ENCODE measurements around the gene PKN2.
"Not testable (repeated sequence)": the region's sequence is repeated elsewhere in the genome, so short reads cannot be mapped to it uniquely, and the experiment has no call there.

Gene PKN2

DNA sequence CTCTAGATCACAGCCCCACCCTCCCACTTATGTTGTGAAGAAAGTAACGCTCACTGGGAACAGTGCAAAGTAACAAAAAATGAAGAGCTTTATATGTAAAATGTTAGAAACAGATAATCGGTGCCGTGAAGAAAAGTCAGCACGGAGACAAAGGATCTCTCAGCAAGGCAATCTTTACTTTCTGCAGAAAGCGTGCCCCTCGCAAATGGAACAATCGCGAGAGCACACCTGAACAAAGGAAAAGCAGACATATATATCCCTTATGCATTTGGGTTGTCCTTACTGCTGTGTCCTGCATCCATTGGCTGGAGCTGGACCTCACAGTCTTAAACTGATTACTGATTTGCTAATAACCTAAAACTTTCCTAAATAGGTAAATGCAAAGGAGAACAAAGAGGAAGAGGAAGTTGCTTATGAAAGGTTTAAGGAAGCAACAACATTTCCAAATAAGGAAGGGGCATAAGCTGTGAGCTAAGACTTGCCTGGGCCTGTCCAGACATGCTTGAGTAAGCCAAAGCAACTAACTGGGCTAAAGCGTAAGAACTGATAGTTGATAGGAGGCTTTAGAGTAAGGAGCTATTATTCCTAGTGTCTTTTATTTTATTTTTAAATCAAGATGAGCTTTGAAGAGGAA is 117.6 kb downstream of the PKN2 start:
- CTCF ChIA-PET, result interaction anchor here (0.6 kb wide), 2 partner anchors 53 to 1476 kb away, joined by 3 read pairs; no protein-coding TSS in a partner anchor

DNA sequence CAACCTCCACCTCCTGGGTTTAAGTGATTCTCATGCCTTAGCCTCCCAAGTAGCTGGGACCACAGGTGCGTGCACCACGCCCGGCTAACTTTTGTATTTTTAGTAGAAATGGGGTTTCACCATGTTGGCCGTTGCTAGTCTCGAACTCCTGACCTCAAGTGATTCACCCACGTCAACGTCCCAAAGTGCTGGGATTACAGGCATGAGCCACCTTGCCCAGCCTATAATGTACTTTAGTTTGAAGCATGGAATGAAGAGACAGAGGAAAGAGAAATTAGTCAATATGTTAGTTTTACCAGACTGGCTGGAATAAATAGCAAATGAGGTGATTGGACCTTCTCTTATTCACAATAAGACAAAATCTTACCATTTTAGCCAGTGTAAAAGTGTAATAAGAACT is 118.3 kb downstream of the PKN2 start:
- no peak for DNase-seq (ENCODE audit: extremely low spot score)
- TF ChIP-seq FOXK2 (IDR thresholded peaks at IDR 0.05) (no peak), SP1 (IDR thresholded peaks at IDR 0.05) (no peak), CTBP1 (IDR thresholded peaks at IDR 0.05; ENCODE audit: borderline replicate concordance) (no peak)

More for the DNA sequence above, 117.6 kb downstream of the PKN2 start:
- TF ChIP-seq FOXK2 (IDR thresholded peaks at IDR 0.05), result no peak
- TF ChIP-seq NFRKB (IDR thresholded peaks at IDR 0.05), result no peak
- TF ChIP-seq SUZ12 (IDR thresholded peaks at IDR 0.05), result no peak
- no peak for TF ChIP-seq ARNT (IDR thresholded peaks at IDR 0.05)
- TF ChIP-seq, protein P1, sequence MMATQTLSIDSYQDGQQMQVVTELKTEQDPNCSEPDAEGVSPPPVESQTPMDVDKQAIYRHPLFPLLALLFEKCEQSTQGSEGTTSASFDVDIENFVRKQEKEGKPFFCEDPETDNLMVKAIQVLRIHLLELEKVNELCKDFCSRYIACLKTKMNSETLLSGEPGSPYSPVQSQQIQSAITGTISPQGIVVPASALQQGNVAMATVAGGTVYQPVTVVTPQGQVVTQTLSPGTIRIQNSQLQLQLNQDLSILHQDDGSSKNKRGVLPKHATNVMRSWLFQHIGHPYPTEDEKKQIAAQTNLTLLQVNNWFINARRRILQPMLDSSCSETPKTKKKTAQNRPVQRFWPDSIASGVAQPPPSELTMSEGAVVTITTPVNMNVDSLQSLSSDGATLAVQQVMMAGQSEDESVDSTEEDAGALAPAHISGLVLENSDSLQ (IDR thresholded peaks at IDR 0.05), result no peak
- TF ChIP-seq ZNF384 (IDR thresholded peaks at IDR 0.05), result no peak
- no peak for TF ChIP-seq SP1 (IDR thresholded peaks at IDR 0.05)
- TF ChIP-seq BHLHE40 (IDR thresholded peaks at IDR 0.05; ENCODE audit: borderline replicate concordance), result no peak
- no peak for TF ChIP-seq FOXA1 (IDR thresholded peaks at IDR 0.05)
- no peak for TF ChIP-seq L3MBTL2 (conservative IDR thresholded peaks at IDR 0.05)
- POLR2A ChIA-PET, result no interaction called here
- no peak for DNase-seq (ENCODE audit: extremely low spot score)

DNA sequence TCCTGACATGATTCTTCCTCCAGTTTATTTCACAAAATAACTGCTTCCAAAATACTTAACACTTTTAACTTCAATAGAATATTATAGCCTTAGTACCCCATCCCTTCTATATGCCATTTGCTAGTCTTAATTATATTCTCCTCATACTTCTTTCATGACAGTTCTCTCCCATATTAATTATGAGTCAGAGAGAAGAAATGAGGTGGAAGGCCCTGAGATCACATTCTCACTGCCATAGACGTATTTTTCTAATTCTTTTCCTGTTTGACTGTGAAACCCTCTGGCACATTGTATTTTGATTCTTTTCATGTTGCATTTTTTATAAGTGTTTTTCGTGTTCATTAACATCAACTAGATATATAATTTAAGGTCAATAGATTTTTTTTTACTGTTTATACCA is 118.9 kb downstream of the PKN2 start:
- TF ChIP-seq HDGF (IDR thresholded peaks at IDR 0.05; ENCODE audit: borderline replicate concordance) (no peak), ZNF384 (IDR thresholded peaks at IDR 0.05) (no peak), ELF4 (IDR thresholded peaks at IDR 0.05) (no peak), FOXA1 (IDR thresholded peaks at IDR 0.05) (no peak), FOXK2 (IDR thresholded peaks at IDR 0.05) (no peak), SP1 (IDR thresholded peaks at IDR 0.05) (no peak), NFRKB (IDR thresholded peaks at IDR 0.05) (no peak)
- DNase-seq (ENCODE audit: extremely low spot score), result no peak
- ChIA-PET POLR2A (no interaction called here), CTCF (no interaction called here)

More for the DNA sequence above, 118.3 kb downstream of the PKN2 start:
- ChIA-PET POLR2A (no interaction called here), CTCF (no interaction called here)

DNA sequence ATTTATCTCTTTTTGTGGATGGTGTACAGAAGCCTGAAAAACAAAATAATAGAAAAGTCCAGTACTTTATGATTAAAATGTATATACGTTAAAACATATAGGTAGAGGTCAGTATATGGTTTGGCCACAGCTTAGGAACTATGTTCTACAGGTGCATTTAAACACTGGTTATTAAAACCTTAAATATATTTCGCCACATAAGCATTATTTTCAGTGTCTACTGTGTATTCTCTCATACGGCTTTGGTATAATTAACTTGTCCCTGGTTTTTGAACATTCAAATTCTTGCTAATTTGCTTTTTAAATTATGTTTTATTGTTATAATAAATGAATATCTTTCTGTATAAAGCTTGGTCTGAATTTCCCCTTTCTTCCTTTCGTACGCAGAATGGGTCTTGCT is 119.4 kb downstream of the PKN2 start:
- no peak for DNase-seq (ENCODE audit: extremely low spot score)
- CTCF ChIA-PET, result no interaction called here
- TF ChIP-seq NFRKB (IDR thresholded peaks at IDR 0.05) (no peak), LEF1 (IDR thresholded peaks at IDR 0.05; ENCODE audit: borderline replicate concordance) (no peak), BHLHE40 (IDR thresholded peaks at IDR 0.05; ENCODE audit: borderline replicate concordance) (no peak), SP1 (IDR thresholded peaks at IDR 0.05) (no peak), CTBP1 (IDR thresholded peaks at IDR 0.05; ENCODE audit: borderline replicate concordance) (no peak), ARNT (IDR thresholded peaks at IDR 0.05) (no peak), TARDBP (IDR thresholded peaks at IDR 0.05) (no peak), FOXA1 (IDR thresholded peaks at IDR 0.05) (no peak), ELF4 (IDR thresholded peaks at IDR 0.05) (no peak), FOXK2 (IDR thresholded peaks at IDR 0.05) (no peak), FOXM1 (IDR thresholded peaks at IDR 0.05; ENCODE audit: borderline replicate concordance) (no peak), SUZ12 (IDR thresholded peaks at IDR 0.05) (no peak)
- POLR2A ChIA-PET, result no interaction called here

DNA sequence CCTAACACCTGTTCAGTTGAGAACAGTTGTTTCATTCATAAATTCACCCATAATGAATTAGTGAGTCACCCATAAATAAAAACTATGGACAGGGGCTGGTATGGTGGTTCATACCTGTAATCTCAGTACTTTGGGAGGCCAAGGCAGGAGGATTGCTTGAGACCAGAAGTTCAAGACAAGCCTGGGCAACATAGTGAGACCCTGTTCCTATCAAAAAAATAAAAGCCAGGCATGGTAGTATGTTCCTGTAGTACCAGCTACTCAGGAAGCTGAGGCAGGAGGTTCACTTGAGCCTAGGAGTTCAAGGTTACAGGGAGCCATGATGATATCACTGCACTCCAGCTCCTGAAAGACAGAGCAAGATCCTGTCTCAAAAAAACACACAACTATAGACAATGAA is 128.3 kb downstream of the PKN2 start:
- TF ChIP-seq NFRKB (IDR thresholded peaks at IDR 0.05), result no peak
- TF ChIP-seq ZNF384 (IDR thresholded peaks at IDR 0.05), result no peak
- TF ChIP-seq SUZ12 (IDR thresholded peaks at IDR 0.05), result no peak
- no peak for TF ChIP-seq L3MBTL2 (conservative IDR thresholded peaks at IDR 0.05)
- TF ChIP-seq SP1 (IDR thresholded peaks at IDR 0.05), result no peak
- no peak for TF ChIP-seq ELF4 (IDR thresholded peaks at IDR 0.05)
- no peak for TF ChIP-seq LEF1 (IDR thresholded peaks at IDR 0.05; ENCODE audit: borderline replicate concordance)
- TF ChIP-seq, protein P1 (IDR thresholded peaks at IDR 0.05), result no peak
- TF ChIP-seq FOXK2 (IDR thresholded peaks at IDR 0.05), result no peak
- TF ChIP-seq HDGF (IDR thresholded peaks at IDR 0.05; ENCODE audit: borderline replicate concordance), result no peak
- TF ChIP-seq ARNT (IDR thresholded peaks at IDR 0.05), result no peak
- TF ChIP-seq CTBP1 (IDR thresholded peaks at IDR 0.05; ENCODE audit: borderline replicate concordance), result no peak
- TF ChIP-seq FOXM1 (IDR thresholded peaks at IDR 0.05; ENCODE audit: borderline replicate concordance), result no peak
- no peak for TF ChIP-seq FOXA1 (IDR thresholded peaks at IDR 0.05)
- no peak for TF ChIP-seq TARDBP (IDR thresholded peaks at IDR 0.05)
- TF ChIP-seq BHLHE40 (IDR thresholded peaks at IDR 0.05; ENCODE audit: borderline replicate concordance), result no peak
- no peak for DNase-seq (ENCODE audit: extremely low spot score)
- ChIA-PET CTCF (no interaction called here), POLR2A (no interaction called here)

DNA sequence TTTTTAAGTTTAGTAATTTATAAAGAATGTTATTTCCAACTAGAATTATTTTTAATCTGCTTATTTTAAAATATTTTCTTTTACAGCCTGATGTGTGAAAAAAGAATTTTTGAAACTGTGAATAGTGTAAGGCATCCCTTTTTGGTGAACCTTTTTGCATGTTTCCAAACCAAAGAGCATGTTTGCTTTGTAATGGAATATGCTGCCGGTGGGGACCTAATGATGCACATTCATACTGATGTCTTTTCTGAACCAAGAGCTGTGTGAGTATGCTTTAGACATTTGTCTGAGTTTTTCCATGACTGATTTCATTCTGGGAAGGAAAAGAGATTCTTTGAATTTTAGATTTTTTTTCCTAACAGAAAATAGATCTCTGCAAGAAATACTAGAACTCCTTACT is 129.4 kb downstream of the PKN2 start:
- DNase-seq (ENCODE audit: extremely low spot score), result no peak
- POLR2A ChIA-PET, result no interaction called here
- CTCF ChIA-PET, result no interaction called here
- TF ChIP-seq, protein P1 (IDR thresholded peaks at IDR 0.05), result no peak
- TF ChIP-seq L3MBTL2 (conservative IDR thresholded peaks at IDR 0.05) (no peak), LEF1 (IDR thresholded peaks at IDR 0.05; ENCODE audit: borderline replicate concordance) (no peak), FOXA1 (IDR thresholded peaks at IDR 0.05) (no peak)

DNA sequence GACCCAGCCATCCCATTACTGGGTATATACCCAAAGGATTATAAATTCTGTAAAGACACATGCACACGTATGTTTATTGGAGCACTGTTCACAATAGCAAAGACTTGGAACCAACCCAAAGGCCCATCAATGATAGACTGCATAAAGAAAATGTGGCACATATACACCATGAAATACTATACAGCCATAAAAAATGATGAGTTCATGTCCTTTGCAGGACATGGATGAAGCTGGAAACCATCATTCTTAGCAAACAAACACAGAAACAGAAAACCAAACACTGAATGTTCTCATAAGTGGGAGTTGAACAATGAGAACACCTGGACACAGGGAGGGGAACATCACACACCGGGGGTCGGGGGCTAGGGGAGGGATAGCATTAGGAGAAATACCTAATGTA is 135.6 kb downstream of the PKN2 start:
- DNase-seq (ENCODE audit: extremely low spot score); POLR2A ChIA-PET; CTCF ChIA-PET: not testable (repeated sequence)
